Measurements from ENCODE around the gene ARHGEF16.

The ARHGEF16 gene

DNA sequence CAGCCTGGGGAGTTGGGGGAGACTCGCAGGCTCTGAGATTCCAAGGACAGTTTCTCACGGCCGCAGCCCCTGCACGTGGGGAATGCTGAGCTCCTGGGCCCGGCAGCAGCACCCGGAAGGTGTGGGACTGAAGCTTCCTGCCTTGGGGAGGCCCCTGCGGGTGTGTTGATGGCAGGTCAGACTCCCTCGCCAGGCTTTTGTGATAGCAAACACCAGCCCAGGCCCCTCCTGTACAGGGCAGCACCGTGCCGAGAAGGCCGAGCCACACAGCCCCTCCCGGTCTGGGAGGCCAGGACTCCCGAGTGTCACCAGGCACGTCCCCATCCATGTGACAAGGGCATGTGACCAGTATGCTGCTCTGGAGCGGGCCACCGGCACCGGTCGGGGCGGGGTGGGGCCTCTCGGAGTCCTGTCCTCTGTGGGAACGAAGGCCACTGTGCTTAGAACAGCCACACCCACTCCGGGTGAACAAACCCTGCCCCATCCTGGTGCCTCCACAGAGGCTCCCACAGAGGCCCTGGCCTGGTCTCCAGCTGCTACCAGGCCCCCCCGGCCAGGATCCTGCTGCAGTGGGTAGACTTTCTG is 31.1 kb upstream of the ARHGEF16 start:
- no peak for DNase-seq

DNA sequence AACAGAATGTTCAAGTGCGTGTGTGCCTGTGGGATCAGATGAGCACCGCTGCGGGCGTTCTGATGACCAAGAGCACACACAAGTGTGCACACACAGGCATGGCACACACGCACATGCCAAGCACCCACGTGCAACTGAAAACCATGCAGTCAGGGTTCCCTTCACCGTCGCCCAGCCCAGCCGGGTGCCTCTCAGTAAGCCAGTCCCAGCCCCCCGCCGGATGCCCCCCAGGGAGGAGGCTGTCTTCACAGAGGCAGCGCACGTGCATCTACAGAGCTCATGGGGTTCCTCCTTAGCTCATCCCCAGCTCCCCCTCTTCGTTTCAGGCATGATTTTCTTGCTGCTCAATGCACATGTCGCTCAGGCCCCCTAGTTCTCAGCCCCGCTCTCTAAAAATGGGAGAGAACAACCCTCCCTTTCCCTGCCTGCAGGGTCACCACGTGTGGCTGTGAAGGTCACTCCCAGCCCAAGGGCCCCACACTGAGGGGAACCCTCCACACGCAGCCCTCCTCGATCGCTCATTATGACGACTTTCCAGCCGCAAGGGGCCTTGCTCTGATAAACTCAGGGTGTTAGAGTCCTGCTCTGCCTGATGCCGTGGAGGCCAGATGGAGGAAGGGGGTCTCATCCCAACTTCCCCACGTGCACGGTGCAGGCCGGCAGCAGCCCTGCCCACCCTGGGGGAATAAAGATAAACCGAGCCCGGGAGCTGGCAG is 30.4 kb upstream of the ARHGEF16 start:
- DNase-seq, result no peak

DNA sequence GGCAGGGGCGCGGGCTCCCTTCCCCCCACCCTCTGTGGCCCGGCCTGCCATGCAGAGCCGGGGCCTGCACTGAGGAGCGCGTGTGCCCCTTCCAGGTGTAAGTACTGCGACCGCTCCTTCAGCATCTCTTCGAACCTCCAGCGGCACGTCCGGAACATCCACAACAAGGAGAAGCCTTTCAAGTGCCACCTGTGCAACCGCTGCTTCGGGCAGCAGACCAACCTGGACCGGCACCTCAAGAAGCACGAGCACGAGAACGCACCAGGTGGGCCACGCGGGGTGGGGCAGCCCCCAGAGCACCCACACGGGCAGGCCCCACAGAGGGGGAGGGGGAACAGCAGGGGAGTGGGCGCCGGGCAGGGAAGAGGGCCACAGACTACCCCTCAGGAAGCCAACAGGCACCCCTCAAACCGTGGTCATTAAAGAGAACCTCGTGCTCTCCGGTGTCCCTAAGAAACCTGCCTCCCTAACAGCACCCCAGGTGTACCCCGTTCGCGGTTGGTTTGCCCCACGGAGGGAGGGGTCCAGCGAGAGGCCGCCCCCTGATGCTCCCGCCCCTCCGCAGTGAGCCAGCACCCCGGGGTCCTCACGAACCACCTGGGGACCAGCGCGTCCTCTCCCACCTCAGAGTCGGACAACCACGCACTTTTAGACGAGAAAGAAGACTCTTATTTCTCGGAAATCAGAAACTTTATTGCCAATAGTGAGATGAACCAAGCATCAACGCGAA is 28.8 kb upstream of the ARHGEF16 start:
- DNase-seq, result no peak

DNA sequence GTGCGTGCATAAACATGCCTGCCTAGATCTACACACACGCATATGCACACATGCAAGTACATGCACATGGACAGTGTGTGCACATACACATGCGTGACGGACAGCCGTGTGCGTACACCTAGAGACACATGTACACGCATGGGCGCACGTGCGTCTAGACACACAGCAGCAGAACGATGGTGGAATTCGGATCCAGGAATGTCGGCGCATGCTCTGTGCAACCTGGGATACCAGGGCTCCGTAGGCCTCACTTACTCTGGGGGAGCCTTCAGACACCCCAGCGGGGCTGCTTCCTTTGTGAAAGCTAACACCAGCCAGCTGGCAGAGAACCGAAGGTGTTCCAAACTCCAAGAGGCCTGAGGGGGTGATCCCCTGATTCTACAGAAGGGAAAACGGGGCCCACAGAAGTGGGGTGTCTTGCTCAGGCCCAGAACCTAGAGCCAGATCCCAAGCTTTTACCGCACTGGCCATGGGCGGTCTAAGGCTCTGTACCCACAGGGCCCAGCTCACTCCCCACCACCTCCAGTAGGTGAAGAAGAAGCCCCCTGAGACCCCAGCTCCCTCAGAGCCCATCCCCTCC is 27.4 kb upstream of the ARHGEF16 start:
- no peak for DNase-seq

DNA sequence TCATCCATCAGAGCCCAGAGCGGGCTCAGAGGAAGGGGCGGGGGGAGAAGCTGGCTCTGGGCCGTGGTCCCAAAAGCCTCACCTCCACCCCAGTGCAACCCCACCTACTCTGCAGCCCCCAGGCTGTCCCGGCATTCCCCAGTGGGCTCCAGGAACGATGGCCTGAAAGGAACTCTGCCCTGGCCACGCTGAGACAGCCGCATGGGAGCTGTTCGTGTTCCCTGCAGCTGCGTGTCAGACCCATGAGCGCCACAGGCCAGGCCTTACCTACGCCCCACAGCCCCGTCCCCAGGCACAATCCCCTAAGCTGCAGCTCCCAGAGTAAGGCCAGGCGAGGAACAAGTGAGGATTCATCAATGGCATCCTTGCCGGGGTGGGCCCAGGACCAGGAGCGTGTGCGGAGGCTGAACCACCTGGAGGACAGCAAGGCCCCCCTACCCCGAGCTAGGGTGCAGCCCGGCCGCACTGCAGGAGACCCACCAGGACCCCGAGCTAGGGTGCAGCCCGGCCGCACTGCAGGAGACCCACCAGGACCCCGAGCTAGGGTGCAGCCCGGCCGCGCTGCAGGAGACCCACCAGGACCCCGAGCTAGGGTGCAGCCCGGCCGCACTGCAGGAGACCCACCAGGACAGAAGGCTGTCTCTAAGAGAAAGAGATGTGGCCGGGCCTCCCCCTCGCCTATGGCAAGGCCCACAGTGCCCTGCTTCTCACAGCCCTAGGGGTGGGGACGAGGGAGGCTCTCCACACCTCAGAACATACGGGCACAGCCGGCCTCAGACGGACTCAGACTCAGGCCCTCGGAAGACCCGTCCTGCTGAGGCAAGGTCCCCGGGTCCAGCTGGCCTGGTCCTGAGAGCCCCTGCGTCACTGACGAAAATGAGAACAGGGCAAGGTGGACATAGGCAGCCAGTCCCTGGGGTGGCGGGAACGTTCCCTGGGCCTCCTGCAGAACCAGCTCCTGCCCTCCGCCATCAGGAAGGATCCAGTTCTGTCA is 26.5 kb upstream of the ARHGEF16 start:
- no peak for DNase-seq

DNA sequence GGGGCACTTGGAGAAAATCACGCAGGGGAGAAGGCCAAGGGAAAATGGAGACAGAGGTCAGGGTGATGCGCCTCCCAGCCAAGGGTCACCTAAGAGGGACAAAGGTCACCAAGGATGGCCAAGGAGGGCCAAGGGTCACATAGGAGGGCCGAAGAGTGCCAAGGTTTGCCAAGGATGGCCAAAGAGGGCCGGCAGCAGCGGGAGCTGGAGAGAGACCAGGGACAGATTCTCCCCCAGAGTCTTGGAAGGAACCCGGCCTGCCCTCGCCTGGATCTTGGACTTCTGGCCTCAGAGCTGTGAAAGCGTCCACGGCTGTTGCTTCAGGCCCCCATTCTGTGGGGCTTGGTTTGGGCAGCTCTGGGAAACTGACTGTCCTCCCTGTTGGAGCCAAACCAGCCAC is 25.6 kb upstream of the ARHGEF16 start:
- no peak for DNase-seq

DNA sequence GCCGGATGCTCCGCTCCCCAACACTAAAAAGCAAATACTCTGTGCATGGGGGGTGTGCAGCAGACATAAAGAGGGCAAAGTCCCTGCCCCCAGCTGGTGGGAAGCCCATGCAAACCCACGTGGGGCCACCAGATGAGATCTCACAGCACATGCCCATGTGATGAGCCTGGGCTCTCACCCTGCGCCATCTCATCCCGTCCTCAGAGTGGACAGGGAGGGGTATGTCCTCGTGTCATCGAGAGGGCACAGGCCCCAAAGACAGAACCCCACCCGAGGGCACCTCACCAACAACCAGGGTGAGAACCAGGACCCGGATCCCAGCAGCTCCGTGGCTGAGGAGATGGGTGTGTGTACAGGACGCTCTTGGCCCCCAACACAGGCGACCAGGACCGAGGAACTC is 25.1 kb upstream of the ARHGEF16 start:
- no peak for DNase-seq

DNA sequence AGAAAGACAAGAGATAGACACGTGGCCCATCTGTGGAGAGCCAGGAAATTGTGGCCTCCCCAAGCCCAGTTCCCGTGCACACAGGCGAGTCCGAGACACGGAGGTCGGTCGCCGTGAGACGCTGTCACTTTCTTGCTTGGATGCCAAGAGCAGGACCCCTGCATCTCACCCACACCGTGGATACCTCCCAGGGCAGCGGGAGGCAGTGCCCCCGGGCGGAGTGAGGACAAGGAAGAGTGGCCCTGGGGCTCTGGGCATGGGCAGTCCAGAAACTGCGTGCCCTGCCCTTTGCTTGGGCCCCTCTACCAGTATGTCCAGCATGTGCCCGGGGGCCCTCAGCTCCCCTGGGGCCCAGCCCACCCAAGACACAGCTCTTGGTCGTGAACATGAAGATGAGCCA is 24.7 kb upstream of the ARHGEF16 start:
- no peak for DNase-seq

DNA sequence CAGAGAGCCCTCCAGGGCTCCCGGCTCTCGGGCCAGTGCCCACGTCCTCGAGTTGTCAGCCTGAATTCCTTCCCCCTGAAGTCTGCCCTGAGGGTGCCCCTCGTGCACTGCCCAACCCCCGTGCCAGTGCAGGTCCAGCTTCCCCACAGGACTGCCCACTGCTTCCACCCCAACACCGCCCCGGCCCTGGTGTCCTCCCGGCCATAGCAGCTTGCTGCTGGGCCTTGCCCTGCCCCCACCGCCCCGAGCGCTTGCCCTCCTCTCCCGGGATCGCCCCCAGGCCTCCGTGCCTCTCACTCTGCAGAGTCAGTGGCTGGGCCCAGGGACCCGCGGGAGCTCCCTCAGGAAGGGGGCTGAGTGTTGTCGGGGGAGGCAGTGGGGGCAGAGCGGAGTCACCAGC is 24.1 kb upstream of the ARHGEF16 start:
- no peak for DNase-seq

DNA sequence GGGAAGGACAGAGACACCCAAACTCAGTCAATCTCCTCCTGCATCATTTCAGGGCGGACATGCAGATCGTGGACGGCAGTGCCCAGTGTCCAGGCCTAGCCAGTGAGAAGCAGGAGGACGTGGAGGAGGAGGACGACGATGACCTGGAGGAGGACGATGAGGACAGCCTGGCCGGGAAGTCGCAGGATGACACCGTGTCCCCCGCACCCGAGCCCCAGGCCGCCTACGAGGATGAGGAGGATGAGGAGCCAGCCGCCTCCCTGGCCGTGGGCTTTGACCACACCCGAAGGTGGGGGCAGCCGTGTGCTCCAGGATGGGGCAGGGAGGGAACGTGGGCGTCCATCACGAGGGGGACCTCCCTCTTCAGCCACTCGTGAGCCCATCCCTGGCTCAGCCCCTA is 23.6 kb upstream of the ARHGEF16 start:
- DNase-seq, result no peak

DNA sequence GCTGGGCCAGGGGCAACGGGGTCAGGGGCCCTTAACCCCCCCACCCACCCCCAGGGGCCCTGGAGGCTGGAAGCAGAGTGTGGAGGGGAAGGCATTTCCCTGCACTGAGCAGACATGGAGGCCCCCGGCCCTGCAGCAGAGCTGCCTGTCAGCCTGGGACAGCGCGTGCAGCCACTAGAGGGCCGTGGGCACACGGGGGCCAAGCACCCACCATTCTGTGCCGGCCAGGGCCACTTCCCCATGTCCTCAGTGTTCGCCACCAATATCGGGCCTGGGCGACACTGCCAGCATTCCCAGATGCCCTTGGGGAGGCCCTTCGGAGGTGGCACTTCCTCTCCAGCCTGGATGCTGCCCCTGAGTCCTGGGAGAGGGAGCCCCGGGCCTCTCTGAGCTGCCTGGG is 23.2 kb upstream of the ARHGEF16 start:
- no peak for DNase-seq

DNA sequence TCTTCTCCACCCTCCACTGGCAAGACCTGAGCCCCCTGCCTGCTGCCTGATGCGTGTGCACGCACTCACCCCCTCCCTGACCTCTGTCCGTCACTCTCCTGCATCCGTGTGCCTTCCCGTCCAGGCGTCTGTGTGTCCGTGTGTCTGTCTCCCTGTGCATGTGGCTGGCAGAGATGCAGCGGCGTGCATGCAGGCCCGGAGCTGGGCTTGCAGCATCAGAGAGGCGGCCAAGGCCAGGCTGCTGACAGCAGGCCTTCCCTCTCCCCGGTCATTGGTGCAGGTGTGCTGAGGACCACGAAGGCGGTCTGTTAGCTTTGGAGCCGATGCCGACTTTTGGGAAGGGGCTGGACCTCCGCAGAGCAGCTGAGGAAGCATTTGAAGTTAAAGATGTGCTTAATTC is 22.8 kb upstream of the ARHGEF16 start:
- no peak for DNase-seq

DNA sequence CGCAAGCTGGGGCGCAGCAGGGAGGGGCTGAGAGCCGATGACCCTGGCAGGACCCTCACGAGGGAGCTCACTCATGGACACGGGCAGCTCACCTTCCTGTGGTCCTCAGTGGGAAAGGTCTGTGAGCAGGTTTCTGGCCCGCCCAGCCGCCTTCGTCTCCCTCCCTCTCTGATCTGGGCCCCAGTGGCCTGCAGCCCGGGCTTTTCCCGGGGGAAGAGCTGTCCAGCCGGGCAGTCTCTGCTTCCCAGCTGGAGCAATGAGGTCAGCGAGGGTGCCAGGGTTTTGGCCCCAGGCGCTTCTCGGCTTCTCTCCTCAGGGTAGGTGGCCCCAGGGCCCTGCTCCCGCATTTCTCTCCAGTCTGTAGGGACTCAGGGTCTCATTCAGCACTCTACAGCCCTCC is 22.2 kb upstream of the ARHGEF16 start:
- no peak for DNase-seq

DNA sequence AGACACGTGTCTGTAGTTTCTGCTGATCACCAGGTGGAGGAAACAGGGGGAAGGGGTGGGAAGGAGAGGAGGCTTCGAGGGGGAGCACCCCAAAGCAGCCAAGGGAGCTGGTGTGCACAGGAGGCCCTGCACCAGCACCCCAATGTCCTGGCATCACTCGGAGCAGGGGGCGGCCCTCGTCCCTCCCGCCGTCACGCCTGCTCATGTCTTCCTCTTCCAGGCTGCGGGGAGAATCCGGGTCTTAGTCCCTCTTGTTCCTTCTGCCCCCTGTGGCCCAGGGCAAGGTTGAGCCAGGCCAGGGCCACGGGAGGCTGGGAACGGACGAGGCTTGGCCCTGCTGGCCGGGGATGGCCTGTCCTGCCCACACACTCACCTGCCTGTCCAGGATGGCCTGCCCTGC is 21.4 kb upstream of the ARHGEF16 start:
- DNase-seq, result no peak

DNA sequence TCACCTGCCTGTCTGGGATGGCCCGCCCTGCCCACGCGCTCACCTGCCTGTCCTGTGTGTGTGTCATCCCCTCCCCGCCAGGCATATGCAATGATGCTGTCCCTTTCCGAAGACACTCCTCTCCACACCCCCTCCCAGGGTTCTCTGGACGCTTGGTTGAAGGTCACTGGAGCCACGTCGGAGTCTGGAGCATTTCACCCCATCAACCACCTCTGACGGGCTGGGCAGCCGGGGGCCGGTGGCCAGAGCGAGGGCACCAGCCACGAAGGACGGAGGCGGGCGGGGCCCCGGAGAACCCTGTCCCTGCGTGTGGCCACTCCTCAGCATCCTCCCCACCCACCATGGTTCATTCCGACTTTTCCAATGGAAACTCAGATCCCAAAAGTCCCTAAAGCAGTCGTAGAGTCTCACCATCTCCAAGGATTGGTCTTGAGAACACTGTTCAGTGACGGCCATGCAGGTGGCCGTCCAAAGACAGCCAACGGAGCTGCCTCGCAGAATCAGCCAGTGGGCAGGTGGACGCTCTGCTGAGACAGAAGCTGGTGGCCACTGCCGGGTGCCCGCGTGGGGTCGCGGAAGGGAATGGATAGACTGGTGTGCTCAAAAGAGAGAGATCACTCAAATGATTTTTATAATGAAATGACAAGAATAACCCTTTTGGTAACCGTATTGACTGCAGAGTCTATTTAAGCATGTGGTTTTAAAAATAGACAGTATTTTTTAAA is 20.7 kb upstream of the ARHGEF16 start:
- no peak for DNase-seq

DNA sequence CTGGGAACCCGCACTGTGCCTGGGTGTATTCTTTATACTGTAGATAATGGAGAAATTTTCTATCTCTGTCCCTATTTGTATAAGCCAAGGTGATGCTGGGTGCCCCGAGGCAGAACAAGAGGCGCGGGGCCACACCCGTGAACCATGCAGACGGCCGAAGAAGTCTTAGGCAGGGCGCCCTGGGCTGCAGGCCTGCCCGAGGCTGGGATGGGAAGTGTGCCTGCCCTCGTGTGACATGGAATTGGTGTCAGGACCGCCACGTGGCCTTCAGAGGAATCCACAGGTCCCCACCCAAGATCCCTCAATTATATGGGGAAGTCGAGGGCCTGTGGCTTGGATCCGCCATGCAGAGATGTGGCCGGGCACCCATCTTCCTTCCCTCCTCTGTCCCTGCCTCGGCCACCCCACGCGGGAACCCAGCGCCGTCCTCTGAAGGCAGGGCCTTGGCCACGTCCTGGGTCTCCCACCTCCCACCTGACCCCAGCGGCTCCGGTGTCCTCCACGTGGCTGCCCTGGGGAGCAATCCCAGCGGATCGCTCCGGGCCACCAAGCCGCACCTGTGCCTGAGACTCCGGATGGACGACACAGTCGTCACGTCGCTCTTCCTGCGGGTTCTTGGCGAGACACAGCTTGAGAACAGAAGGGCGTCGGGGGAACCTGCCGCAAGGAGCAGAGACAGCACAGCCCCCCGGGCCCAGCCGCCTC is 19.9 kb upstream of the ARHGEF16 start:
- DNase-seq, result no peak

DNA sequence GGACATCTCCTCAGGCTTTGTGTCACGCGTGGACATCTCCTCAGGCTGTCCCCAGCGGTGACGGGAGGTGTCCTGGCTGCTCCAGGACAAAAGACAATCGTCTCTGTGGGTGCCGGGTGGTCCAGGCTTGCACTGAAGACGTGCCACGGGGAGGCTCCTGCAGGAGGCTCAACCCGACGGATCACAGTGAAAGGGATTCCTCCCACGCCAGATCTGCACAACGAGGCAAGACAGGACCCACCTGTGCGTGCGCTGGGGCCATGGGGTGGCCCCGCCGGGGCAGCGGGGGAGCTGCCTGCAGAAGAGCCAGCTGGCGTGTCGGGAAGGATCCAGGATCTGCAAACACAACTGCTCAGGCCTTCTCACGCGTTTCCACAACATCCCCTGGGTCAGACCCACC is 18.8 kb upstream of the ARHGEF16 start:
- no peak for DNase-seq

DNA sequence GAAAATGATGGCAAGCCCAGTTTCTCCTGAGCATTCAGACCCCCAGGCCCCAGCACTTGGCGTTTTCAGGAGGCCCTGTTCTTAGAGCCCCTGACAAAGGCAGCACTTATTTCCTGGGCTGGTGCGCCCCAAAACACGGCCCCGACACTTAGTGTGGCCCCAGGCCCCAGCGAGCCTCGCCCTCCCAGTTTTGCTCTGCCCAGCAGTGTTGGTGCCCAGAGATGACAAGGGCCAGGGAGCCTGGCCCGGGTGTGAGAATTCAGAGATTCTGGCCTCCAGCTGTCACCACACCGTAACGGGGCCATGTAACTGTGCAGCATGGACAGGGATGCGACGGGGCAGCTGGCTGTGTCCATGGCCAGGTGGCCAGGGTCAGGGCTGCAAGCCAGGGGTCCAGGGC is 18.0 kb upstream of the ARHGEF16 start:
- DNase-seq, result no peak

DNA sequence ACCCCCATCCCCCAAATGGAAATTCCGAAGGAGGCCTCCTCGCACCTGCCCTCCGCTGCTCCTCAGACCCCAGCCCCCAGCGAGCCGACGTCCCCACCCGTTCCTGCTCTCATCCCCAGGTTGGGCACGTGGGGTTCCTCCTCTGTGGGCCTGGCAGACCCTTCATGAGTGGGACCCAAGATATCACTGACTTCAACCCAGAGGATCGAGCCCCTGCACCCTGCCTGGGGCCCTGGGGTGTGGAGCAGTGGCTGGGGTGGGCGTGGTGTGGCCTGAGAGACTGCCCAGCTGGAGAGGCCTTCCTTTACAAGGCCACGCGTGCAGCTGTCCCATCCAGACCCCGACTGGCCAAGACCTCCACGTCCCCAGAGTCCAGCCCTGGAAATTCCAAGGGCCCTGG is 17.6 kb upstream of the ARHGEF16 start:
- no peak for DNase-seq

DNA sequence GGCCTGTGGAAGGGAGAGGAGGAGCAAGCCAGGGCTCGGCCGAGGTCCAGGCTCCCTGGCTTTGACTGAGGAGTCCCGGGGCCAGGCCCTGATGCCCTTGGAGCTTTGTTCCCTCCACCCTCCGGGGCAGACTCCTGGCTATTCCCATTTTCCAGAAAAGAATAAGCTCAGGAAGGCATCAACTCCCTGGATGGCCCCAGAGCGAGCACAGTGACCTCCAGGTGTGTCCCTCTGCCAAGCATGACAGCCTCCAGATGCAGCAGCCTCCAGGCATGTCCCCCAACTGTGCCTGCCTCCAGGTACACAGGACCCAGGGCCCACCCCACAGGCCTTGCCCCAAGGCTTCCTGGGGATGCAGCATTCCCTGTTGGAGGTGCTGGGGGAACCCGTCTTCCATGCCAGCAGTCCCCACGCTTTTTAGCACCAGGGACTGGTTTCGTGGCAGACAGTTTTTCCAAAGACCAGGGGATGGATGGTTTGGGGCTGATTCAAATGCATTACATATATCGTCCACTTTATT is 15.7 kb upstream of the ARHGEF16 start:
- no peak for DNase-seq

Data from GF-D8 (cell line).